Smooth muscle cell (in vitro differentiated cells): ENCODE results near the gene SLC6A6. TPM values are rescaled to one million over a fixed set of nuclear protein-coding genes. Genes with fewer than 3 reads are reported as not detected.

Source experiments
- DNase-seq: peaks from one replicate; lab custom pipeline; 2025; ENCODE audit not compliant: unreplicated experiment; lab: John Stamatoyannopoulos, UW
- H2AFZ ChIP-seq: fragments of 200-600 bp; sonication (generic); 2 replicates; pipeline ENCODE4 v1.6.0; 2016; ENCODE audit warnings: antibody characterized with exemption, low read depth, mild to moderate bottlenecking
- H3F3A ChIP-seq: fragments of 200-600 bp; sonication (generic); 2 replicates; pipeline ENCODE4 v1.6.0; 2017; ENCODE audit warnings: antibody characterized with exemption, low read depth
- H3K27ac ChIP-seq: fragments of 200-600 bp; sonication (generic); 2 replicates; pipeline ENCODE4 v1.5.1; 2016; ENCODE audit warnings: low read depth, mild to moderate bottlenecking
- H3K27me3 ChIP-seq: fragments of 200-600 bp; sonication (generic); 2 replicates; pipeline ENCODE4 v1.6.1; 2016; ENCODE audit warnings: low read depth, mild to moderate bottlenecking
- H3K36me3 ChIP-seq: fragments of 200-600 bp; sonication (generic); 2 replicates; pipeline ENCODE4 v1.5.1; 2016; ENCODE audit warnings: low read depth
- H3K4me1 ChIP-seq: fragments of 200-600 bp; sonication (generic); 2 replicates; pipeline ENCODE4 v1.5.1; 2016; ENCODE audit warnings: low read depth
- H3K4me2 ChIP-seq: fragments of 200-600 bp; sonication (generic); 2 replicates; pipeline ENCODE4 v1.6.0; 2016; ENCODE audit warnings: mild to moderate bottlenecking
- H3K4me3 ChIP-seq: fragments of 200-600 bp; sonication (generic); 2 replicates; pipeline ENCODE4 v1.5.1; 2016; ENCODE audit warnings: mild to moderate bottlenecking
- H3K79me2 ChIP-seq: fragments of 200-600 bp; sonication (generic); 2 replicates; pipeline ENCODE4 v1.6.0; 2016; ENCODE audit warnings: low read depth, mild to moderate bottlenecking
- H3K9ac ChIP-seq: fragments of 200-600 bp; sonication (generic); 2 replicates; pipeline ENCODE4 v1.6.0; 2016; ENCODE audit warnings: low read depth
- H3K9me3 ChIP-seq: fragments of 200-600 bp; sonication (generic); replicated peaks from 2 replicates; pipeline ENCODE4 v1.5.1; 2016; ENCODE audit warnings: low read depth
- H4K20me1 ChIP-seq: fragments of 200-600 bp; sonication (generic); 2 replicates; pipeline ENCODE4 v1.6.0; 2016; ENCODE audit warnings: low read depth
- WGBS: methylation state at CpG from one replicate; pipeline ENCODE4 v1.1.7; 2016; ENCODE audit warnings: low lambda C conversion rate; 5-methylcytosine and 5-hydroxymethylcytosine counted together
- polyA plus RNA-seq: library from polyadenylated mRNA; unstranded; fragments of >200 nt; fragmentation: Nextera tagmentation; extraction: Ambion mirVana; gene quantifications from 2 replicates; pipeline ENCODE4 v1.2.1, GENCODE V29; 2016
- small RNA-seq: library from RNA; depleted of rRNA; stranded (forward); fragments of <200 nt; gene quantifications from one replicate; pipeline ENCODE3, GENCODE V24; 2014
- total RNA-seq: library from RNA; depleted of rRNA; stranded (reverse); fragments of >200 nt; gene quantifications from 2 replicates; pipeline ENCODE4 v1.2.3, GENCODE V29; 2014
- TF ChIP-seq, protein P1 (sequence below): fragments of 200-600 bp; sonication (generic); IDR thresholded peaks from 2 replicates; pipeline ENCODE4 v1.5.1; 2017; ENCODE audit warnings: borderline replicate concordance, mild to moderate bottlenecking, antibody characterized with exemption; ENCODE audit not compliant: insufficient read depth, poor library complexity, severe bottlenecking

The SLC6A6 gene
- total and polyA plus RNA-seq, 2 experiments from 2014 or later = 9.4 to 11.7 TPM

DNA sequence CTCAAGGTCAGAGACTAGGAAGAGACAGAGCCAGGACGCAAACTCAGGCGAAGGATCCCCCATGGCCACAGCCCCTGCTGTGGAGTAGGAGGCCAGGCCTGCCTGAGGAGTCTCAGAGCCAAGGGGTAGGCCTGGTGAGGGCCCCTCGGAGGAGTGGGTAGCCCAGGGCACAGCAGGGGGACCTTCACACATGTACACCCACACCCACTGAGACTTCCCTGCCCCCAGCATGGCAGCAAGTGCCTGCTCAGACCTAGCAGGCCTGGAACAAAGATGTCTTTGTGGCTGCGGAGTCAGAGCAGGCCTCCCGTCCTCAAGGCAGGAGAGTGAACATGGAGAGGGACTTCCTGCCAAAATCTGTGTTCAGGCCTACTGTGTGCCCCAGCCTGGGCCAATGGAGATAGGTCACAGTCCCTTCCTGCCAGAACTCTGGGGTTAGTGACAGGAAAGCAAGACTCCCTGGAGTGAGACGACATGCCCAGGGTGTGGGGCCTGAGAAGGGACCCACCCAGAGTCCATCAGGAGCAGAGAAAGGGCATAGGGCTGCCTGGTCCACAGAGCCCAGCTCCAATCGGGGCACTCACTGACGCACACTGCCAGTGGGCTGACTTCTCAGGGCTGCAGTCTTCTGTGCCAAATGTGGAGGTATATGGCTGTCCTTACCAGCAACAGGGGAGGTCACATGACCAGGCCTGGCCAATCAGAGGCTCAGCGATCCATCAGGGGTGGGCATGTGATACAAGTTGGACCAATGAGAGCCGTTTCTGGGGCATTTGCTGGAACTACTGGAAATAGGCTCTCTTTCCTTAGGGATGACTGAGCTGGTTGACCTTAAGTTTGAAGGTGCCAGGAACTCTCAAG is 135.4 kb downstream of the SLC6A6 start:
- H3K36me3 ChIP-seq = no peaks in the 10 kb centered on the region
- TF ChIP-seq, protein P1, sequence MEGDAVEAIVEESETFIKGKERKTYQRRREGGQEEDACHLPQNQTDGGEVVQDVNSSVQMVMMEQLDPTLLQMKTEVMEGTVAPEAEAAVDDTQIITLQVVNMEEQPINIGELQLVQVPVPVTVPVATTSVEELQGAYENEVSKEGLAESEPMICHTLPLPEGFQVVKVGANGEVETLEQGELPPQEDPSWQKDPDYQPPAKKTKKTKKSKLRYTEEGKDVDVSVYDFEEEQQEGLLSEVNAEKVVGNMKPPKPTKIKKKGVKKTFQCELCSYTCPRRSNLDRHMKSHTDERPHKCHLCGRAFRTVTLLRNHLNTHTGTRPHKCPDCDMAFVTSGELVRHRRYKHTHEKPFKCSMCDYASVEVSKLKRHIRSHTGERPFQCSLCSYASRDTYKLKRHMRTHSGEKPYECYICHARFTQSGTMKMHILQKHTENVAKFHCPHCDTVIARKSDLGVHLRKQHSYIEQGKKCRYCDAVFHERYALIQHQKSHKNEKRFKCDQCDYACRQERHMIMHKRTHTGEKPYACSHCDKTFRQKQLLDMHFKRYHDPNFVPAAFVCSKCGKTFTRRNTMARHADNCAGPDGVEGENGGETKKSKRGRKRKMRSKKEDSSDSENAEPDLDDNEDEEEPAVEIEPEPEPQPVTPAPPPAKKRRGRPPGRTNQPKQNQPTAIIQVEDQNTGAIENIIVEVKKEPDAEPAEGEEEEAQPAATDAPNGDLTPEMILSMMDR = no peak
- H3F3A ChIP-seq = peaks cover 4% of the 10 kb centered on the region
- WGBS = 87% methylated on average over 10 of the region's 10 CpGs
- H3K79me2 ChIP-seq = no peaks in the 10 kb centered on the region
- no peak overlapping the region for H3K9ac ChIP-seq
- no peaks in the 10 kb centered on the region for H3K9me3 ChIP-seq
- peaks cover 17% of the 10 kb centered on the region for H3K4me1 ChIP-seq
- H2AFZ ChIP-seq = no peak overlapping the region
- no peaks in the 10 kb centered on the region for H3K27me3 ChIP-seq
- no peak for DNase-seq
- no peak overlapping the region for H3K4me2 ChIP-seq
- no peak overlapping the region for H3K4me3 ChIP-seq
- H3K27ac ChIP-seq = no peak overlapping the region
- H4K20me1 ChIP-seq = no peaks in the 10 kb centered on the region

- Histone ChIP-seq H3K9ac (no peak overlapping the region), H4K20me1 (no peaks in the 10 kb centered on the region)
- WGBS = 92% methylated on average over 3 of the region's 3 CpGs
Measured at GRCh38 chr3:14538451-14539088, 136.2 kb downstream of the SLC6A6 start.

More at GRCh38 chr3:14538451-14539088, 136.2 kb downstream of the SLC6A6 start:
- Histone ChIP-seq H3K9me3 (no peaks in the 10 kb centered on the region), H3K79me2 (no peaks in the 10 kb centered on the region), H3K4me3 (no peak overlapping the region), H3K27me3 (no peaks in the 10 kb centered on the region), H3F3A (peaks cover 2% of the 10 kb centered on the region), H3K4me1 (peaks cover 10% of the 10 kb centered on the region), H2AFZ (no peak overlapping the region), H3K27ac (no peak overlapping the region), H3K4me2 (no peak overlapping the region), H3K36me3 (no peaks in the 10 kb centered on the region)
- TF ChIP-seq, protein P1 = no peak
- no peak for DNase-seq

Small RNAs within 50 kb of the gene (small RNA-seq; reads per million reads assigned to genes)
- gene RNA5SP124 = 1.3 reads per million, percentile 36 among the genes with 10 or more reads in this experiment
- gene RNU6-905P = not detected

Other genes starting within 250 kb of the SLC6A6 start
- 20.9 and 31.1 TPM in 2 replicates for gene XPC, start 224.0 kb upstream of the SLC6A6 start, total RNA-seq
- gene XPC, start 224.0 kb upstream of the SLC6A6 start, polyA plus RNA-seq = 23.8 and 28.1 TPM in 2 replicates
- 18.3 and 22.6 TPM in 2 replicates for gene LSM3, start 223.8 kb upstream of the SLC6A6 start, total RNA-seq
- 31.0 and 31.9 TPM in 2 replicates for gene LSM3, start 223.8 kb upstream of the SLC6A6 start, polyA plus RNA-seq
- gene GRIP2, start 137.7 kb downstream of the SLC6A6 start, total RNA-seq = 3.2 and 6.5 TPM in 2 replicates
- 2.0 and 3.6 TPM in 2 replicates for gene GRIP2, start 137.7 kb downstream of the SLC6A6 start, polyA plus RNA-seq
- 9.7 and 12.0 TPM in 2 replicates for gene CCDC174, start 249.2 kb downstream of the SLC6A6 start, total RNA-seq
- gene CCDC174, start 249.2 kb downstream of the SLC6A6 start, polyA plus RNA-seq = 20.5 and 25.2 TPM in 2 replicates